ENCODE data around the gene EPN1. TPM values are rescaled to one million over a fixed set of nuclear protein-coding genes. Genes with fewer than 3 reads are reported as not detected.

Gene EPN1
- total and polyA plus RNA-seq, 2 of the 13 experiments (the other 11 are each of a cell fraction or from before 2014, with no cell fraction given): 28.9 to 31.7 TPM

DNA sequence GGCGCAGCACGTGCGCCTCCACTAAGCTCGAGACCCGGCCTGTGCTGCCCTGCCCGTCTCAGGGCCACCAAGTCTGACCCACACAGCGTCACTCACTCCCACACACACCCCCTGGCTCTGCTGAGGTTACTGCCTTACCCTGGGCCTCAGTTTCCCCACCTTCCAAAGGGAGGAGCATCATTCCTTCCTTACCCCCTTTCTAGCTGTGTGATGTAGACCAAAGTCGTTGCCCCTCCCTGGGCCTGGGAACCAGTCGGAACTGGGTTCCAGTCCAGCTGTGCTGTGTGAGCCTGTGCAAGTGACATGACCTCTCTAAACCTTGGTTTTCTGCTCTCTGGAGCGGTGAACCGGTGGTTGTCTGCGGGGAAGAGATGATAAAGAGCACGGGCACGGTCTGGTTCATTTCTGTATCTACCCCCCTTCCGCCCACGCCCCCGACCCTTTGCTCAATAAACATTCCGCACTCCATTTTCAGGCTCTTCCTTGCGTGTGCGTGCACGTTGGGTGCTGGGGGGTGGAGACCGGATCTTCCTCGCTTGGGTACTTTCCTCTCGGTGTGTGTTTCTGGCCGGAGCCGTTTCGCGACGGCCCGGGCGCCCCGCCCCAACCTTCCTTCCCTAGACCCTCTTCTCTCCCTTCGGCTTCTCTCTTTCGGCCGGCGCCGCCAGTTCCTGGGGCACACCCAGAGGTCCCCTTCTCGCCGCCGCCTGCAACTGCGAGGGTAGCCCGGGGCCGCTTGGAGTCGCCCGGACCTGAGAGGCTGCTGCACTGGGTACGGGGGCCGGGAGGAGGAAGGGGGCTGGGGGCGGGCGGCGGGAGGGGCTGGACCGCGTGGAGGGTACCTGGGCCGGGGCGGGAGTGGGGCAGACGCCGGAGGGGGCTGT is 31.8 kb upstream of the EPN1 start, which contains the start of gene ZNF581 (continued):
- peak; percentile 74 for TF ChIP-seq ZNF281 (CRISPR knock-in tag; IDR thresholded peaks at IDR 0.05; ENCODE audit: borderline replicate concordance)
- 0 out of 2 replicates have a peak, but pooled peaks have one; percentile 35 for TF ChIP-seq ZHX2 (IDR thresholded peaks at IDR 0.05; ENCODE audit: low read depth)
- no peak; the same call in 1 of the 2 replicates for TF ChIP-seq ZHX2 (CRISPR knock-in tag; IDR thresholded peaks at IDR 0.05; ENCODE audit: borderline replicate concordance)
- TF ChIP-seq PHF8 (CRISPR knock-in tag; IDR thresholded peaks at IDR 0.05): peak; percentile 75
- TF ChIP-seq ZNF280D (CRISPR knock-in tag; IDR thresholded peaks at IDR 0.05): peak; percentile 33; the same call in 1 of the 2 replicates
- no peak for TF ChIP-seq ZNF232 (CRISPR knock-in tag; IDR thresholded peaks at IDR 0.05; ENCODE audit: borderline replicate concordance)
- TF ChIP-seq HOXA5 (CRISPR knock-in tag; IDR thresholded peaks at IDR 0.05): peak; percentile 52; the same call in 1 of the 2 replicates
- peak; percentile 93 for TF ChIP-seq AKAP8 (CRISPR knock-in tag; IDR thresholded peaks at IDR 0.05)
- TF ChIP-seq DMAP1 (CRISPR knock-in tag; IDR thresholded peaks at IDR 0.05): peak; percentile 84
- TF ChIP-seq, protein P1, sequence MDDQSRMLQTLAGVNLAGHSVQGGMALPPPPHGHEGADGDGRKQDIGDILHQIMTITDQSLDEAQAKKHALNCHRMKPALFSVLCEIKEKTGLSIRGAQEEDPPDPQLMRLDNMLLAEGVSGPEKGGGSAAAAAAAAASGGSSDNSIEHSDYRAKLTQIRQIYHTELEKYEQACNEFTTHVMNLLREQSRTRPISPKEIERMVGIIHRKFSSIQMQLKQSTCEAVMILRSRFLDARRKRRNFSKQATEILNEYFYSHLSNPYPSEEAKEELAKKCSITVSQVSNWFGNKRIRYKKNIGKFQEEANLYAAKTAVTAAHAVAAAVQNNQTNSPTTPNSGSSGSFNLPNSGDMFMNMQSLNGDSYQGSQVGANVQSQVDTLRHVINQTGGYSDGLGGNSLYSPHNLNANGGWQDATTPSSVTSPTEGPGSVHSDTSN (CRISPR knock-in tag; IDR thresholded peaks at IDR 0.05; ENCODE audit: borderline replicate concordance): no peak
- TF ChIP-seq, protein P2, sequence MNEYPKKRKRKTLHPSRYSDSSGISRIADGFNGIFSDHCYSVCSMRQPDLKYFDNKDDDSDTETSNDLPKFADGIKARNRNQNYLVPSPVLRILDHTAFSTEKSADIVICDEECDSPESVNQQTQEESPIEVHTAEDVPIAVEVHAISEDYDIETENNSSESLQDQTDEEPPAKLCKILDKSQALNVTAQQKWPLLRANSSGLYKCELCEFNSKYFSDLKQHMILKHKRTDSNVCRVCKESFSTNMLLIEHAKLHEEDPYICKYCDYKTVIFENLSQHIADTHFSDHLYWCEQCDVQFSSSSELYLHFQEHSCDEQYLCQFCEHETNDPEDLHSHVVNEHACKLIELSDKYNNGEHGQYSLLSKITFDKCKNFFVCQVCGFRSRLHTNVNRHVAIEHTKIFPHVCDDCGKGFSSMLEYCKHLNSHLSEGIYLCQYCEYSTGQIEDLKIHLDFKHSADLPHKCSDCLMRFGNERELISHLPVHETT (CRISPR knock-in tag; conservative IDR thresholded peaks at IDR 0.05): peak; percentile 91
- no peak for TF ChIP-seq PTBP1 (IDR thresholded peaks at IDR 0.05; ENCODE audit: low read depth, low read length, poor library complexity, severe bottlenecking)
- peak; percentile 62 for TF ChIP-seq ISL2 (CRISPR knock-in tag; IDR thresholded peaks at IDR 0.05)
